Mammary epithelial cell (primary cell): ENCODE measurements around the gene PRKX.

Source experiments
- EZH2 ChIP-seq: IDR thresholded peaks from 2 replicates; pipeline ENCODE4 v1.6.1; 2012; ENCODE audit warnings: low read length, inconsistent platforms, borderline replicate concordance
- TF ChIP-seq, protein P1 (sequence below), 2 donors: IDR thresholded peaks in 1 of 2; conservative IDR thresholded peaks in 1 of 2; 2 replicates each; pipeline ENCODE4 v1.5.1; 2011 to 2012; ENCODE audit warnings: inconsistent platforms in 2 of 2, low read length in 2 of 2, mild to moderate bottlenecking in 2 of 2, control low read depth in 1 of 2, low read depth in 1 of 2; ENCODE audit not compliant: insufficient read depth in 1 of 2; ENCODE audit errors: extremely low read depth in 1 of 2

DNA sequence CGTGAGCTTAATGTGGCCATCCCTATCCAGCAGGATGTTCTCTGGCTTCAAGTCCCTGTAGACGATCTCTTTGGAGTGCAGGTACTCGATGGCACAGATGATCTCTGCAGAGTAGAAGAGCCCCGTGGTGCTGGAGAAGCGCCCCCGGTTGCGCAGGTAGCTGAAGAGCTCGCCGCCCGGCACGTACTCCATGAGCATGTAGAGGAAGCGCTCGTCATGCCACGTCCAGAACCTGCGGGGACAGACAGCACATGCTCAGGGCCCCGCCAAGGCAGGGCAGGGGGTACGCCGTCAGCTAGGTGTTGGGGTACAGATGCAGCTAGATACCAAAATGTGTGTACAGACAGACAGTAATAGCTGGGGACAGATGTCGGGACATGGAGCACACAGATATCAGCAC, 58.3 kb downstream of the PRKX start:
- TF ChIP-seq, protein P1, sequence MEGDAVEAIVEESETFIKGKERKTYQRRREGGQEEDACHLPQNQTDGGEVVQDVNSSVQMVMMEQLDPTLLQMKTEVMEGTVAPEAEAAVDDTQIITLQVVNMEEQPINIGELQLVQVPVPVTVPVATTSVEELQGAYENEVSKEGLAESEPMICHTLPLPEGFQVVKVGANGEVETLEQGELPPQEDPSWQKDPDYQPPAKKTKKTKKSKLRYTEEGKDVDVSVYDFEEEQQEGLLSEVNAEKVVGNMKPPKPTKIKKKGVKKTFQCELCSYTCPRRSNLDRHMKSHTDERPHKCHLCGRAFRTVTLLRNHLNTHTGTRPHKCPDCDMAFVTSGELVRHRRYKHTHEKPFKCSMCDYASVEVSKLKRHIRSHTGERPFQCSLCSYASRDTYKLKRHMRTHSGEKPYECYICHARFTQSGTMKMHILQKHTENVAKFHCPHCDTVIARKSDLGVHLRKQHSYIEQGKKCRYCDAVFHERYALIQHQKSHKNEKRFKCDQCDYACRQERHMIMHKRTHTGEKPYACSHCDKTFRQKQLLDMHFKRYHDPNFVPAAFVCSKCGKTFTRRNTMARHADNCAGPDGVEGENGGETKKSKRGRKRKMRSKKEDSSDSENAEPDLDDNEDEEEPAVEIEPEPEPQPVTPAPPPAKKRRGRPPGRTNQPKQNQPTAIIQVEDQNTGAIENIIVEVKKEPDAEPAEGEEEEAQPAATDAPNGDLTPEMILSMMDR (conservative IDR thresholded peaks at IDR 0.05 in 1 of 2, IDR thresholded peaks at IDR 0.05 in 1 of 2; ENCODE audit: extremely low read depth in 1 of 2, insufficient read depth in 1 of 2, low read depth in 1 of 2, low read length in 2 of 2), result no peak
- TF ChIP-seq EZH2, result no peak
